HUES6 (cell line): Measurements from ENCODE around the gene ABCA3.

Experiments used
- H3K27ac ChIP-seq: 2 replicates; pipeline ENCODE4 v1.7.0; 2013; ENCODE audit warnings: low read depth, mild to moderate bottlenecking, low read length, inconsistent platforms
- H3K27me3 ChIP-seq: 2 replicates; pipeline ENCODE4 v1.6.1; 2013; ENCODE audit warnings: low read length; ENCODE audit not compliant: control insufficient read depth, insufficient read depth
- H3K36me3 ChIP-seq: 2 replicates; pipeline ENCODE4 v1.6.1; 2013; ENCODE audit warnings: low read length; ENCODE audit not compliant: control insufficient read depth, insufficient read depth
- H3K4me1 ChIP-seq: 2 replicates; pipeline ENCODE4 v1.6.1; 2013; ENCODE audit warnings: low read length; ENCODE audit not compliant: control insufficient read depth, insufficient read depth
- H3K4me3 ChIP-seq: 2 replicates; pipeline ENCODE4 v1.5.1; 2013; ENCODE audit warnings: low read depth, low read length
- H3K9ac ChIP-seq: one replicate; pipeline ENCODE4 v1.6.1; 2013; ENCODE audit warnings: mild to moderate bottlenecking, low read length
- H3K9me3 ChIP-seq: 2 replicates; pipeline ENCODE4 v1.6.1; 2013; ENCODE audit warnings: low read depth, low read length; ENCODE audit not compliant: control insufficient read depth, insufficient read depth

The ABCA3 gene

DNA sequence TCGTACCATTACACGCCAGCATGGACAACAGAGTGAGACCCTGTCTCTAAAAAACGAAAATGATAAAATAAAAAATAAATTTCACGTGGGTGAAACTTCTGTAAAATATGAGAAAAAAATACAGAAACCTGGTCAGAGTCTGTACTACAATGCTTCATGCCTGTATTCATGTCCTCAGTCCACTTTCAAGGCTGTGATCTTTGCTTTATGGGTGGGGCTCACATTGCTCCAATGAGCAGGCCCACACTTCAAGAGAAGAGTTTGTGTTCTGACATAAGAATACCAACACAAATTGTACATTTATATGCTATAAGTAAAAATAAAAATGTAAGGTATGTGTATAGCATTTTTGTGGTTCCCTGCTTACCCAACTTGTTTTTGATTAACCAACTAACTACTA, 32.2 kb upstream of the ABCA3 start:
- H3K27me3 ChIP-seq: peaks cover 6% of the 10 kb centered on the region; the same call in 1 of the 2 replicates
- no peaks in the 10 kb centered on the region for H3K9me3 ChIP-seq
- no peak overlapping the region for H3K4me3 ChIP-seq
- no peak overlapping the region for H3K9ac ChIP-seq
- no peaks in the 10 kb centered on the region for H3K4me1 ChIP-seq
- no peaks in the 10 kb centered on the region for H3K36me3 ChIP-seq
- H3K27ac ChIP-seq: no peak overlapping the region

DNA sequence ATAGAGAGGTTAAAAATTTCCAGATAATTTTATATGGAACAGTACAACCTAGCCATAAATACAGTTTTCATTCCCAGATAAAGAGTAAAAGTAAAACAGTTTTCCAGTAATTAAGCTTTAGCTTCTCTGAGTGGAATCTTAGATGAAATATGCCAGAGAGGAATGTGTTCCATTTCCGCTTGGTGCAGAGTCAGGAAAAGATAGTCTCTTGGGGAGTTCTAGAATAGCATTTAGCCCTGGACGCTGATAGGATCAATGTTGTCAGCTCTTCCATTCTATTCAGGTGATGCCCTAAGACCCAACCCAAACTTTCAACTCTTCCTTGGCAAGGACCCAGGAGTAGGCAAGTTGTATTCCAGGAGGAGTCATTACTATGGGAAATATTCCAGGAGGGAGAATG, 30.9 kb upstream of the ABCA3 start:
- Histone ChIP-seq H3K9ac (no peak overlapping the region), H3K36me3 (no peaks in the 10 kb centered on the region), H3K4me3 (no peak overlapping the region), H3K4me1 (no peaks in the 10 kb centered on the region), H3K27ac (no peak overlapping the region), H3K27me3 (peaks cover 6% of the 10 kb centered on the region; the same call in 1 of the 2 replicates), H3K9me3 (no peaks in the 10 kb centered on the region)

DNA sequence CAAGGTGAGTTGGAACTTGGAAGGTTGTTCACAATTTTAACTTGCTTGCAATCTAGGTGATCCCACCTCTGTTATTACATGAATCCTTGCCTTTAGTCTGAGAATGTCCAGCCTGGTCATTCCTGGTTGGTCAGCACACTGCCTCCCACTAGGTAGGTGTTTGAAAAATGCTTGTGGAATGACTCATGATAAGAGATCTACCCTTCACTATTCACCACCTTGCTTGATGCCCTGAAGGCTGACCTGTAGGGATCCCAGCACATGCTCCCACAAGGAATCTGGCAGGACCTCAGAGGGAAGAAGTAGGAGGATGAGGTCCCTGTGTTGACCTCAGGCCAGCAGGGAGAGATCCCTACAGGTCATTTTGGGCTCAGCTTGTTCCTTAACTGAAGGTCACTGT, 30.2 kb upstream of the ABCA3 start:
- H3K9ac ChIP-seq: no peak overlapping the region
- no peaks in the 10 kb centered on the region for H3K4me1 ChIP-seq
- H3K4me3 ChIP-seq: no peak overlapping the region
- no peak overlapping the region for H3K27ac ChIP-seq
- H3K9me3 ChIP-seq: no peaks in the 10 kb centered on the region
- H3K36me3 ChIP-seq: no peaks in the 10 kb centered on the region
- 0 out of 2 replicates have a peak, but pooled peaks cover 8% of the 10 kb centered on the region for H3K27me3 ChIP-seq

DNA sequence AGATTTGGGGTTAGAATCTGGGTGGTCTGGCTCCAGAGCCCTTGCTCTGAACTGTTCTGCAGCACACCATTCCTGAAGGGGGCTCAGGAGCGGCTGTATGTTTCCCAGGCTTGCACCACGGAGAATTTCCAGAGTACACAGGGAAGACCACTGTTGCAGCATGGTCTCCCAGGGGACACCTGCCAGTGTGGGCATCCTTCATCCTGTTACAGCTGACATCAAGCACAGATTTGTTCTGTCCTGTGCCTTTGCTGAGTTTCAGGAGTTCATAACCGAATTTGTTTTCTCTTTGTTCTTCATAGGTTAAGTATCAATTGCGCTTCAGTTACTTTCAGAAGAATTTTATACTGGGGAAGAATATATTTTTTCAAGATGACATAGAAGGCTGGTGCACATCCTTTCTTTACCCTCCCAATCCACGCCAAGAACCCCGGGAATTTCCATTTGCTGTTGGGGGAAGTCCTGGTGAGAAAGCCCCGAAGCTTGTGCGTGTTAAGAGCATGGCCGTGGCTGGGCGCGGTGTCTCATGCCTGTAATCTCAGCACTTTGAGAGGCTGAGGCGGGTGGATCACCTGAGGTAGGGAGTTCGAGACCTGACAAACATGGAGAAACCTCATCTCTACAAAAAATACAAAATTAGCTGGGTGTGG, 26.3 kb upstream of the ABCA3 start:
- Histone ChIP-seq H3K9ac (no peak overlapping the region), H3K4me1 (no peaks in the 10 kb centered on the region), H3K27ac (no peak overlapping the region), H3K9me3 (no peaks in the 10 kb centered on the region), H3K36me3 (no peaks in the 10 kb centered on the region), H3K4me3 (no peak overlapping the region), H3K27me3 (0 out of 2 replicates have a peak, but pooled peaks cover 11% of the 10 kb centered on the region)

DNA sequence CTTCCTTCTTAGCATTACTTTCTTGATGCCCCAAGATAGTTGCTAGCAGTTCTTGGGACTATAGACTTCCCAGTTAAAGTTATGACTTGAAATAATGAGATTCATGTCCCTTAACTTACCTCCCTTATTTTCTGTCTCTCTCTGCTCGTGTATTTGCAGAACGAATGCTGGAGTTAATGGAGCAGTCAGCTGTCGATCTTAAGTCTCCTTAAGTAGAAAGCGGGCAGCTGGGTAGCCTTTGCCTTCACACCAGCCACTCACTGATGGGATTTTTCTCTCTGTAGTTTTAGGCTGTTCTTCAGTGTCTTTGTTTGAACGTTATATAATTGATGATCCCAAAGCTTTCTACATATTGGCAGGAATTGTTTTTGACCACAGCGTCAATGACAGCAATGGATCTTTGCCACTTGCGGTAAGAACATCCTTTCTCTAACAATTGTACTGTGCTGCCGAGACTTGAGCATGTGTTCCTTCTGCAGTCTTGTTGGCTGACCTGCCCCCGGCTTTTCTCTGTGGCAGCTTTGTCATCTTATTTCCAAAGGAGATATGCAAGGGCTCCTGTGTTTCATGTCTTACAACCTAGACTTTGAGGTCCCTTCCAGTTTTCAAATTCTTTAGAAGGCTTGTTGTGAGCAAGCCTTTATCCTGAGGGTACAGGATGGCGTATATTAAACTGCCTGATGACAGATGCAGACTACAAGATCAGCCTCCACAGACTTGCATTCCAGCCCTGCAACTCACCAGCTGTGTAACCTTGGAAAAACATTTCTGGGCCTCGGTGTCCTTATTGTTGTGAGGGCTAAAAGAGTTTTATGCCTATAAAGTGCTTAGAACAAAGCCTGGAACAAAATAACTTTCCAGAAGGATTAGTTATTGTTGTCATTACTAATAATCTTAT, 25.1 kb upstream of the ABCA3 start:
- H3K27ac ChIP-seq: no peak overlapping the region

DNA sequence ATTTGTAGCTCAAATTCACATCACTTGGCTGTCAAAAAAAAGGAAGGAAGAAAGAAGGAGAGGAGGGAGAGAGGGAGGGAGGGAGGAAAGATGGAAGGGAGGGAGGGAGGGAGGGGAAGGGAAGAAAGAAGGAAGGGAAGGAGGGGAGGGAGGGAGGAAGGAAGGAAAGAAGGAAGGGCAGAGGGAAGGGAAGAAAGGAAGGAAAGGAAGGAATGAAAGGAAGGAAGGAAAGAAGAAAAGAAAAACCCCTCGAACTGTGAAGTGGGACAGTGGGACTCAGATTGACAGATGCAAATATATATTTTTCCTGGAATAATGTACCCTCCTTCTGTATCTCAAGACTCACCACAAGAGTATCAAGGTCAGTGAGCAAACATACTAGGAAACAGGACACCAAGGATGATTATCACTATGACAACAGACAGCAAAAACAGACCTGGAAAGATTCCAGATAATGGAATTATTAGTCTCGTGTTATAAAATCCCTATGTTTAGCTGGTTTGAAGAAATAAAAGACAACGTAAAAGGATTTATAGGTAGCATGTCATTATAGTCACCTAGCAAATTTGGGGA, 24.2 kb upstream of the ABCA3 start:
- Histone ChIP-seq H3K4me1 (no peaks in the 10 kb centered on the region), H3K27ac (no peak overlapping the region), H3K27me3 (peaks cover 19% of the 10 kb centered on the region; the same call in 1 of the 2 replicates), H3K9ac (no peak overlapping the region), H3K4me3 (no peak overlapping the region), H3K9me3 (no peaks in the 10 kb centered on the region), H3K36me3 (no peaks in the 10 kb centered on the region)

More for the DNA sequence above, 25.1 kb upstream of the ABCA3 start:
- H3K4me1 ChIP-seq: no peaks in the 10 kb centered on the region
- H3K27me3 ChIP-seq: peaks cover 18% of the 10 kb centered on the region; the same call in 1 of the 2 replicates
- no peaks in the 10 kb centered on the region for H3K36me3 ChIP-seq
- H3K9ac ChIP-seq: no peak overlapping the region
- no peak overlapping the region for H3K4me3 ChIP-seq
- H3K9me3 ChIP-seq: no peaks in the 10 kb centered on the region

DNA sequence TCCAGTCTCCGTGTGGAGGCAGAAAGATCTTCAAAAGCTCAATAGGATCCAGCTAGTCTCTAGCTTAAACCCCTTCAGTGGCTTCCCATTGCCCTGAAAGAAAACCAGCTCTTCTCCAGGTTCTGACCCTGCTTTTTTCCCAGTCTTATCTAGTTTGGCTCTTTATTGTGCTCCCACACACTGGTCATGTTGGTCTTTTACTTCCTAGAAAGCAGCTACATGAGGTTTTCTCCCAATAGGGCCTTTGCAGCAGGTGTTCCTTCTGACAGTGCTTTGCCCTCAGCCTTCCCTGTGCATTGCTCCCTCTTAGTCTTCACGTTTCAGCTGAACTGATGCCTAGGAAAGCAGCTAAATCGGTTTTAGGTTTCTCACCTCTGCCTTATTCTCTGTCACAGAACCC, 21.7 kb upstream of the ABCA3 start:
- Histone ChIP-seq H3K9me3 (0 out of 2 replicates have a peak, but pooled peaks cover 2% of the 10 kb centered on the region), H3K27me3 (peaks cover 21% of the 10 kb centered on the region; the same call in 1 of the 2 replicates), H3K27ac (no peak overlapping the region), H3K4me1 (no peaks in the 10 kb centered on the region), H3K4me3 (no peak overlapping the region), H3K36me3 (no peaks in the 10 kb centered on the region), H3K9ac (no peak overlapping the region)

DNA sequence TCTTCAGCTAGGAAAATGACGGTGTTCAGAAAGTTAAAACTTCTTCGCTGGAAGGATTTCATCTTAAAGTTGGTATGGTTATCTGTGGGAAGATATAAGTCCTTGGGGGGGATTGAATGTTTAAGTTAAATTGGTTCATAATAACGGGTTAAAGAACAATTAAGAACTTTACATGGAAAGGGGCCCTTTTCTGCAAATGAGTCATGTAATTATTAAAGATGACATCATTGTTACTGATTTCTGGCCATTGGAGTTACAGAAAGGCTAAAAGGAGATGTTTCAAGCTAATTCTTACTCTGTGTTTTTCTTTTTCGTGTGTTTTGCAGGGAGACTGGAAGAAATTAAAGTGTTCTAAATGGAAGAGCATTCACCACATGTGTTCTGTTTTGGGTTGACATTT, 20.6 kb upstream of the ABCA3 start:
- no peak overlapping the region for H3K9ac ChIP-seq
- H3K36me3 ChIP-seq: no peaks in the 10 kb centered on the region
- H3K9me3 ChIP-seq: peaks cover 5% of the 10 kb centered on the region; the same call in 1 of the 2 replicates
- no peaks in the 10 kb centered on the region for H3K4me1 ChIP-seq
- no peak overlapping the region for H3K4me3 ChIP-seq
- H3K27ac ChIP-seq: no peak overlapping the region
- peaks cover 21% of the 10 kb centered on the region; the same call in 1 of the 2 replicates for H3K27me3 ChIP-seq

DNA sequence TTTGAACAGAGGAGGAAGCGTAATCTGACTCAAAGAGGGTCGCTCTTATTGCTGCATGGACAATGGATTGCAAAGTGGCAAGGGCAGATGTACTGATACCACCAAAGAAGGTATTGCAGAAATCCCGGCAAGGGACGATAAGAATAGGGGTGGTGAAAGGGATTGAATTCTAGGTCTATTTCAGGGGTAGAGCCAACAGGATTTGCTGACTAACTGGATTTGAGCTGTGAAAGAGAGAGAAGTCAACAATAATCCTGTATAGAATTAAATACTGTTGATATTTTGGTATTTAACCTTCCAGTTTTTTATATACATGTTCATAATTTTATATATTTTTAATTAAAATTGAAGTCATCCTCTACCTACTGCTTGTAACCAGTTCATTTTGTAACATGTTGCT, 19.4 kb upstream of the ABCA3 start:
- no peaks in the 10 kb centered on the region for H3K4me1 ChIP-seq
- no peaks in the 10 kb centered on the region for H3K36me3 ChIP-seq
- peaks cover 5% of the 10 kb centered on the region; the same call in 1 of the 2 replicates for H3K9me3 ChIP-seq
- peaks cover 17% of the 10 kb centered on the region; the same call in 1 of the 2 replicates for H3K27me3 ChIP-seq
- H3K9ac ChIP-seq: no peak overlapping the region
- no peak overlapping the region for H3K4me3 ChIP-seq
- no peak overlapping the region for H3K27ac ChIP-seq

DNA sequence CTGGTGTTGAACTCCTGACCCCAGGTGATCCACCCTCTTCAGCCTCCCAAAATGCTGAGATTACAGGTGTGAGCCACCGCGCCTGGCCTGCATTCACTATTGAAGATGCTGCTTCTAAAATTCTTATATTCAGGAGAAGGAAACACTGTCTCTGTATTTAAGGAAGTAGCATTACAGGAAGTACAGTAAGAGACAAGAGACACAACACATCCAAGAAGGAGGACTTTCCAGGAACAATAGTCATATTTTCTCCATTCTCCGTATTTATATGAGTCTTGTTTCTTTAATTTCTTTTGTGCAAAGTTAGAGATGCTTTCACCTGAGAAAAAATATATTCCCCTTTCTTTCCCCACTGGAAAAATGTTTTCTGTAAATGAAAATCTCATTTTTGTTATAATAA, 18.3 kb upstream of the ABCA3 start:
- H3K27ac ChIP-seq: no peak overlapping the region
- no peak overlapping the region for H3K4me3 ChIP-seq
- H3K9ac ChIP-seq: no peak overlapping the region
- no peaks in the 10 kb centered on the region for H3K36me3 ChIP-seq
- H3K9me3 ChIP-seq: peaks cover 5% of the 10 kb centered on the region; the same call in 1 of the 2 replicates
- H3K27me3 ChIP-seq: peaks cover 17% of the 10 kb centered on the region; the same call in 1 of the 2 replicates
- no peaks in the 10 kb centered on the region for H3K4me1 ChIP-seq
